ENCODE data around the gene HSPE1.

GRCh38 chr2:197502201-197502600, 2.0 kb downstream of the HSPE1 start:
- TF ChIP-seq, protein P1, sequence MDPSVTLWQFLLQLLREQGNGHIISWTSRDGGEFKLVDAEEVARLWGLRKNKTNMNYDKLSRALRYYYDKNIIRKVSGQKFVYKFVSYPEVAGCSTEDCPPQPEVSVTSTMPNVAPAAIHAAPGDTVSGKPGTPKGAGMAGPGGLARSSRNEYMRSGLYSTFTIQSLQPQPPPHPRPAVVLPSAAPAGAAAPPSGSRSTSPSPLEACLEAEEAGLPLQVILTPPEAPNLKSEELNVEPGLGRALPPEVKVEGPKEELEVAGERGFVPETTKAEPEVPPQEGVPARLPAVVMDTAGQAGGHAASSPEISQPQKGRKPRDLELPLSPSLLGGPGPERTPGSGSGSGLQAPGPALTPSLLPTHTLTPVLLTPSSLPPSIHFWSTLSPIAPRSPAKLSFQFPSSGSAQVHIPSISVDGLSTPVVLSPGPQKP (IDR thresholded peaks at IDR 0.05; ENCODE audit: low read depth, low read length): no peak
- no peak for TF ChIP-seq CTCF (IDR thresholded peaks at IDR 0.05)
- TF ChIP-seq POLR2A (IDR thresholded peaks at IDR 0.05; ENCODE audit: low read length): no peak
- no peak for TF ChIP-seq SMC3 (IDR thresholded peaks at IDR 0.05)
- no peak for TF ChIP-seq CHD2 (IDR thresholded peaks at IDR 0.05; ENCODE audit: low read length, partially characterized antibody)

Measured in A549 (cell line).